HG02678 (cell line): ENCODE measurements around the gene ANAPC16.
A peak's percentile ranks its signal among the peaks of the same experiment; 100 is the strongest.
"Not testable (repeated sequence)": the region's sequence is repeated elsewhere in the genome, so short reads cannot be mapped to it uniquely, and the experiment has no call there.

Experiments used
- ATAC-seq: cut with Tn5 transposase; IDR thresholded peaks from one replicate; pipeline ENCODE4 v1.9.1; 2021; ENCODE audit warnings: mild to moderate bottlenecking, moderate library complexity; ENCODE audit not compliant: unreplicated experiment

ANAPC16 gene

DNA sequence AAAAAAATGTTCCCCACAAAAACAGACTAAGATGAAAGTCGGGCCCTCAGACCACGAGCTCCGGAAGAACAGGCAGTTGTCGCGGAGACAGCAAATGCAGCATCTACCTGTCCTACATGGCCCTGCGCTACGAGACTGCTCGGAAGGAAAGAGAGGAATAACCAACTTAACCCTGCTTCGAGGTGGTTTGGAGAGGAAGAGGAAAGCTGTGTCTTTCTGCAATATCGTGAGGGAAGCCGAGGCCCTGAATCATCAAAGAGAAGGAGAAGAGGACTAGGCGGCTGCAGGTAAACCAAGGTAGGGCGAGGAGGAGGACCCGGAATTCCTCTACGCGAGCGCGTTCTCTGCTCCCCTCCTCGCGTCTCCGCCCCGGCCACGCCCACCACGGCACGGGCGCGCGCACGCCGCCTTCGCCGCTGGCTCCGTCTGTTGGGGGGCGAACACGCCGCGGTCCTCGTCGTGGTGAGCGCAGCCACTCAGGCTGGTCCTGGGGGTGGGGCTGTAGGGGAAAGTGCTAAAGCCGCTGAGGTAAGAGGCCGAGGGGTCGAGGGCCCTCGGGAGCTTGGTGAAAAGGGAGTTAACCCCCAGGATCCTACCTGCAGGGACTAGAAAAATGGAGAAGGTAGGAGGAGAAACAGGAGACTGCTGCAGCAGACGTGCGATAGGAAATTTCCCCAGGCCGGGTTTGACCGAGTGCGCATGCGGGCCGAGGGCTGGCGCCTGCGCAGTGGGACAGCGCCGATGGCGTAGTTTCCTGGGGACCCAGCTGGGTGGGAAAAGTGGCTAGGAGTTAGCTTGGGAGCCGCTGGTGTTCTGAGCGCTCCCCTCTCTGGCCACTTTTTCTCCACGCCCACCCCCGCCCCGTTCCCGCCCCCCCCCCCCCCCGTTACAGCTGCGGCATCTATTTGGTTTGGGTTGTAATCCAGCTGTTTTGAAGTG lies at the start of gene ANAPC16, which contains the start of gene ASCC1:
TSS of gene ANAPC16 (plus strand) at position 402 of the 939 bp plus-strand sequence. CDS start 7,903 bp downstream, outside the sequence.
TSS of gene ASCC1 (minus strand) at position 666 of the 939 bp plus-strand sequence. CDS start 2,978 bp downstream, outside the sequence.
- ATAC-seq, result peak; percentile 85

DNA sequence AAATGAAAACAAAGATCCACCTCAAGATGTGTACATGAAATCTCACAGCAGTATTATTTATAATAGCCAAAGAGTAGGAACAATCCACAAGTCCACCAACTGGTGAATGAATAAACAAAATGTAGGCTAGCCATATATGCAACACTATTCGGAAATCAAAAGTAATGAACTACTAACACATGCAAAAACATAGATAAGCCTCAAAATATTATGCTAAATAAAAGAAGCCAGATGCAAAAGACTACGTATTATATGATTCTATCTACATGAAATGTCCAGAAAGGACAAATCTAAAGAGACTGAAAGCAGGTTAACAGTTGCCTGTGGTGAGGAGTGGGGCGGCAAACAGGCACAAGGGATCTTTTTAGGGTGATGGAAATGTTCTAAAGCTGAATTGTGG lies 48.7 kb upstream of the ANAPC16 start:
- no peak for ATAC-seq

DNA sequence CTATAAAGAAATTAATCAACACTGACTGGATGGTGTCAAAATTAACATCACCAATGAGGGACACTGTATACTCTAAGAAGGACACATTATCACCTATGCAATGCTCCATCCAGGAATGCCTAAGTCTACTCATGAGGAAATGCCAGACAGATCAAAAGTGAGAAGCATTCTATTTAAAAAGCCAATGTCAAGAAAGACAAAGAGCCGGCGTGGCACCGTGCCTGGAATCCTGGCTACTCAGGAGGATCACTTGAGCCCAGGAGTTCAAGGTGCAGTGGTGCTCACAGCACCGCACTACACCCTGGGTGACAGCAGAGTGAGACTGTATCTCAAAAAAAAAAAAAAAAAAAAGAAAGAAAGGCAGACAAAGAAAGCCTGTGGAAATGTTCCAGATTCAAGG lies 45.5 kb upstream of the ANAPC16 start:
- no peak for ATAC-seq

DNA sequence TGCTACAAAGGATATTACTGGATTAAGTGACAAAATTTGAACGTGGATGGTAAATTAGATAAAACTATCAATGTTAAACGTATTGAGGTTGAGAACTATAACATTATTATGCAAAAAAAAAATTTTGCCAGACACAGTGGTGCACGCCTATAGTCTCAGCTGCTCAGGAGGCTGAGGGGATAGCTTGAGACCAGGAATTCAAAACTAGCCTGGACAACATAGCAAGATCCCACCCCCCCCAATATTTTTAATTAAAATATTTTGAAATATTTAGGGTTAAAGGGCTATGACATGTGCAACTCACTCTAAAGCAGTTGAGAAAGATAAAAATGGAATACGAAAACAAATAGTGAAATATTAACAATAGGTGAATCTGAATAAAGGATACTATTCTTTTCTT lies 45.1 kb upstream of the ANAPC16 start:
- ATAC-seq, result no peak

DNA sequence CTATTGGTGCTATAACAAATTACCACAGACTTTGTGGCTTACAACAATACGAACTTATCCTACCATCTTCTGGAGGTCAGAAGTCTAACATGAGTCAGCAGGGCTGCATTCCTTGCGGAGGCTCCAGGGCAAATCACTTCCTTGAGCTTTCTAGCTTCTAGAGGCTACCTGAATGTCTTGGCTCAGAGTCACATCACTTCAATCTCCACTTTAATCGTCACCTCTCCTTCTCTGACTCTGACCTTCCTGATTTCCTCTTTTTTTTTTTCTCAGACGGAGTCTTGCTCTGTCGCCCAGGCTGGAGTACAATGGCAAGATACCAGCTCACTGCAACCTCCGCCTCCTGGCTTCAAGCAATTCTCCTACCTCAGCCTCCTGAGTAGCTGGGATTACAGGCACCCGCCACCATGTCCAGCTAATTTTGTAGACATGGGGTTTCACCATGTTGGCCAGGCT lies 44.6 kb upstream of the ANAPC16 start:
- ATAC-seq, result no peak

DNA sequence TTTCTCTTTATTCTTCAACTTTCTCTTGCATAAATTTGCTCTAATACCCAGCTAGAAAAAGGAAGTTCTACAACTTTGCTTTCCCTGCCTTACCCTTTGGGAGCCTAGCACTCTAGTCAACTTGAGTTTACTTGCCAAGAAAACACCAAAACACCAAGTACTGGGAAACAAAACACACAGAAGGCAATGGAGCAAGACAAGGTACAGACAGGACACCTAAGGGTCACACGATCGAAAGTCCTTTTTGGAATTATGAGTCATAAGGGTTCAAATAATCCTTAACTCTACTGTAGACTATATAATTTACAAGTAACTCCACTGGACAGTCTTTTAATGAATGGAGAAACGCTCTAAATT lies 42.6 kb upstream of the ANAPC16 start:
- ATAC-seq, result no peak

DNA sequence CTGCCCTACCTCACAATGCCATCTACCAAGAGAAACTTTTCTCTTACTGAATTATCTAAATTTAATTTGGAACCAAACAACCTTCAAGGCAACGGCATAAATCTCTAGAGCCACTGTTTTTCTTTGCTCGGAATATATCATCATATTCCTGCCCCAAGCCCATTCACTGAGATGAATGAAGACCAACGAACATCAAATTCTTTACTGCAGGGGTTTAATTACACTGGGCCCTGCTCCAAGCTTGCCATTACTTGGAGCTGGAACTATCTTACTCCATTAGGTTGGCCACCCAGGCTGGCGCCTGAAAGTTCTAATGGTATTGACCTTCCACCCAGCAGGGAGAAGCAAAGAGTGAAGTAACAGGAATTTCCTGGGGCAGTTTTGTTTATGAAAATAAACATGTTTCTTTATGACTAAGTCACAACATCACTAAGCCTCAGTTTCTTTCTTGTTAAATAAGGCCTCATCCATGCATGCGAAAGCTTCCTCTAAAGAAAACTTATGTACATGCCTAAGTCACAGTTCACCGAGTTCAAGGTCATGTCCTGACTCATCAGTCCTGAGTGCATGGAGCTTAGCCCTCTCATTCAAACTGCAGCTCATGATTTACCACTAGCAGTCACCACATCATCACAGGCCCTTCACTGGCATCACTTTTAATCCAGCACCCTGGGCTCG lies 42.1 kb upstream of the ANAPC16 start:
- ATAC-seq, result no peak

DNA sequence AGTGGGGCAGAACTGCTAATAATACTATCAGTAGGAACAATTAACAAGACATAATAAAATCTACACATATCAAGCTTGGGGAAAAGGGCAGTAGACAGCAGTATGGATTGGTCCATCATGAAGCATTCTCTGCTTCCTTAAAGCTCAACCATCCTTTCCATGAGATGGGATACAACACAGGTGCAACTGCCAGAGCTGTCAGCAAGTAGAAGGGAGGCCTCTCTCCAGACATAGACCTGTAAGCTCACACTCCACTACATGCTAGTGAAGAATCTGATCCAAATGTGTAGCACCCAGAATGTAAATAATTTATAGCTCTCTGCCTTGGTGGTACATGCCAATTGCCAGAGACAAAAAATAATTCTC lies 41.5 kb upstream of the ANAPC16 start:
- ATAC-seq, result no peak

DNA sequence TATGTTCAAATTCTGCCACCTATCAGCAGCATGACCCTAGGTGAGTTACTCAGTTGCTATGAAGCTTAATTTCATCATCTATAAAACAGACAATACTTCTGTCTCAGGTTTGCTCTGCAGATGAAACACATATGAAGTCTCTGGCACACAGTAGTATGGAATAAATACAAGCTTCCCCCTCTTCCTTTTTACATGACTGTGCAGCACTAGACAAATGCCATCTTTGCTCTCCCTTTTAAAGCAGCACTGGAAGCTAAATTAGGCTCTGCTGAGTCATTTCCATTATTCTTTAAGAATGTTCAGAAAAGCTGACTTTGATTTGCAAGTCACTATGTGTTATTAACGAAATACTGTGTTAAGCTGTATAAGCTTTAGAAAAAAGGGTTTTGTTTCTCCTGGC lies 40.7 kb upstream of the ANAPC16 start:
- no peak for ATAC-seq

DNA sequence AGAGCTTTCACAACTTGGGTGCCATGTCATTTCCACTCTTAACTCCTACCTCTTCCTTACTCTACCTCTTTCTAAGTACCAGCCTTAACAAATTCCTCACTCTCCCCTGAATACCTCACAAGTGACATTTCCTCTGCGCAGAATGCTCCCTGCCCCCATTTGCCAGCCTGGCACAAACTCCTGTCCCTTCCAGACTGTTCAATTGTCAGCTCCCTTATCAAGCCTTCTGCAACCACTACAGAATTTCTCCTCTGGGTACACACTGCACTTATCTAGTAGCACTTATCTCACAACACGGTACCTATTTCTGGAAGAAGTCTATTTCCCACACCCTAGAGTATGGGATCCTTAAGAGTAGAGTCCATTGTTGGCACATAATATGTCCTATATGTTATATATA lies 39.1 kb upstream of the ANAPC16 start:
- no peak for ATAC-seq

DNA sequence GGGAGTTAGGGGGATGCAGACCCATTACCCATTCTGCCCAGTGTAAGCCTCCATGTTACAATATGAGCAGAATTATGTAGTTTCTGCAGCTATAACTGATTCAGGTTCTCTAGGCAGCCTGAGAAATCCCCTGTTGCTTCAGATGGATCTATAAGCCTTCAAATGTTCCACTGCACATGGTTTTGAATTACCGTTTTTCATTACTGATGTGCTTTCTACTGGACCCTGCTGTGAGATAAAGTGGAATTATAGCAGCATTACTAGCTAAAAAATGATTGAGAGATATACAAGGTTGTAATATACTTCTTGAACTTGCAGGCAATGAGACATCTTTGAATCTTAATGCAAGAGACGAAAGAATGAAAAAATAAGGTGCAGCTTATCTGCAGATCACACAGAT lies 38.4 kb upstream of the ANAPC16 start:
- ATAC-seq, result no peak

DNA sequence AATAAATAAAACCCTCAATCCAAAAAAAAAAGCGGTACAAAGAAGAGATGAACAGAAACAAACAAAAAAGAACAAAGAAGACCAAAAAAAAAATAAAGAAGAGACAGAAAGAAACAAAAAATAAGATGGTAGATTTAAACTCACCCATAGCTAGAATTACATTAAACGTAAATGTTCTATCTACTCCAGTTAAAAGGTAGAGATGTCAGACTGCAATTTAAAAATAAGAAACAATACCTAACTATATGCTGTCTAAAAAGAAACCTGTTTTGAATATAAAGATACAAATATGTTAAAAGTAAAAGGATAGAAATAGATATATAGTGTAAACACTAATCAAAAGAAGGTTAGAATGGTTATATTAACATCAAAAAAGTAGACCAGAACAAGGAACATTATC lies 31.7 kb upstream of the ANAPC16 start:
- ATAC-seq, result no peak

DNA sequence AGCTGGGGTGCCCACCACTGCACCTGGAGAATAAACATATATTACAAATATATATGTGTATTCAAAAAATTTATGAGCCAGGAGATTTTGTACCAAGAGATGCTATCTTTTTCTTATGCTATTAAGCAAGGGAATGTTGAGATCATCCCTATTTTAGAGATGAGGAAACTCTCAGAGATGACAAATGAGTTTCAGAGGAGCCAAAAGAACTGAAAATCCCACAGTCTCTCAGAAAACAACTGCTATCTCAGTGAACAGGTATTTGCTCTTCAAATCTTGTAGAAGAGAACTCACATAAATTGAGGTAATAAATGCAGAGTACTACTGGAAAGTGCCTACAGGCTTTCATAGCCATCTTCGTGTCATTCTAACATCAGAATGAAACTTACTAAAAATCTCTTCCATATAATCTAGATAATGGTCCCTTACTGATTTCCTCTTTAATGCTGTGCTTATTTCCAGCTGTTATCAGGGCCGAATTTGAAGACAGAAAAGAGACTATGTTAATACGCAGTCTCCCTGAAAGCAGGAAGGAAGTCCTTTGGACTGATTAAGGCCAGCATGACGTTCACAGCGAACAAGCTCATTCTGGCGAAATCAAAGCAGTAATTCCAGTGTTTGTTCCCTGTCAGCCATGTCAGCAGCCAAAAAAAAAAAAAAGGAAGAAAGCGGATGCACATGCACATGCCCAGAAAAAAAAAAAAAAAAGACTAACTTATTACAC lies 29.4 kb upstream of the ANAPC16 start:
- ATAC-seq, result no peak

DNA sequence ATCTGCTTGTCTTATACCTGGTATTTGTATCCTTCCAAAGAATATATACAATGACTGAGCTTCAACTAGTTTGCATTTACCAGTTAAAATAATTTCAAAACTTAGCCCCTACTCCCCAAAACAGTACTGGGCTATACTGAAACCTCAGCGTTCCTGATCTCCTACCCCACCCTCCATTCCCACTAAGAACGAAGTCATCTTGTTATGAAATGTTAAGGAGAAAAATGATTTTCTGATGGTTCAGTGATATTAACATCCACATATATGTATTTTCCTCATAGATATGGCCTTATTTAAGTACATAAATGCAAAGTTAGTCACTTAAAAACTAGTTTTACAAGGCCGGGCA lies 28.9 kb upstream of the ANAPC16 start:
- ATAC-seq, result no peak

DNA sequence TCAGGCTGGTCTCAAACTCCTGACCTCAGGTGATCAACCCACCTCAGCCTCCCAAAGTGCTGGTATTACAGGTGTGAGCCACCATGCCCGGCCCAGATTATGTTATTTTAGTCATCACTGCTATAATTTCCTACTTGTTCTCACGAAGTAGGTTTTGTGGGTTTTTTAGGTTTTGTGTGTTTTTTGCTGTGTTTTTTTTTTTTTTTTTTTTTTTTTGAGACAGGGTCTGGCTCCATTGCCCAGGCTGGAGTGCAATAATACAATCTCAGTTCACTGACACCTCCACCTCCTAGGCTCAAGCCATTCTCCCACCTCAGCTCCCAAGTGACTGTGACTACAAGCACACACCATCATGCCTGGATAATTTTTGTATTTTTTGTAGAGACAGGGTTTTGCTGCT lies 20.9 kb upstream of the ANAPC16 start:
- no peak for ATAC-seq

DNA sequence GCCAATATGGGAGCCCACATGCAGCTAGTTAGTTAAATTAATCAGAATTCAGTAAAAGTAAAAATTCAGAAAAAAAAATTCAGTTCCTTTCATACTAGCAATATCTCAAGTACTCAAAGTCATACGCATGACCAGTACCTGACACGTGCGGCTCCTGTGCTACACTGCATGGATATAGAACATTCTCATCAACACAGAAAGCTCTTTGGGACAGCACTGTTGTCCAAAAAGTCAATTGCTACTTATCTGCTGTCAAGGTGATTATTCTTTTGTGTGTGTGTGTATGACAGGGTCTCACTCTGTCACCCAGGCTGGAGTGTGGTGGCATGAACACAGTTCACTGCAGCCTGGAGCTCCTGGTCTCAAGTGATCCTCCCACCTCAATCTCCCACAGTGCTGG lies 14.9 kb upstream of the ANAPC16 start:
- no peak for ATAC-seq

DNA sequence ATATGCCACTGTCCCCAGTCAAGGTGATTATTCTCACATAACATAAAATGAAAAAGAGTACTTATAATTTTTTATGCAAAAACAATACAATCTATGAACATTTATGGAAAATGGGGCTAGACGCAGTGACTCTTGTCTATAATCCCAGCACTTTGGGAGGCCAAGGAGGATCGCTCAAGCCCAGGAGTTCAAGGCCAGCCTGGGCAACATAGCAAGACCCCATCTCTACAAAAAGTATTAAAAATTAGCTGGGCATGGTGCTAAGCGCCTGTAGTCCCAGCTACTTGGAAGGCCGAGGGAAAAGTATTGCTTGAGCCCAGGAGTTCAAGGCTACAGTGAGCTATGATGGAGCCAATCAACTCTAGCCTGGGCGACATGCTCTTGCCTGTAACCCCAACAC lies 14.5 kb upstream of the ANAPC16 start:
- ATAC-seq, result no peak

DNA sequence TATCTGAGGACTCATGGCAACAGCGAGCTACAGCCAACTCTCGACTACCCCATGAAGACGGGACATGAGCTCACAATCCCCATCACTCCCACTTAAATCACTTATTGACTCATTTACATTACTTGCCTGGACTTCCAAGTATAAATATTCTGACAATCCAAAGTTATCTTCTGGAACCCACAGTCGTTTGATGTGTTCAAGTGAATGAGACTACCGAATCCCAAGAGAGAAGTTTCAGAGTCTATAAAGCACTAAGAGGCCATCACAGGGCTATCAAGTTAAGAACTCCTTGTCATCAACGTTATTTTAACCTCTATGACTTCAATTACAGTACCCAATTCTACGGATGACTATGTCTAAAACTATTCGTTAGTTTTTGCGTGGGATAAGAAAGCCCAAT lies 11.5 kb upstream of the ANAPC16 start:
- no peak for ATAC-seq

DNA sequence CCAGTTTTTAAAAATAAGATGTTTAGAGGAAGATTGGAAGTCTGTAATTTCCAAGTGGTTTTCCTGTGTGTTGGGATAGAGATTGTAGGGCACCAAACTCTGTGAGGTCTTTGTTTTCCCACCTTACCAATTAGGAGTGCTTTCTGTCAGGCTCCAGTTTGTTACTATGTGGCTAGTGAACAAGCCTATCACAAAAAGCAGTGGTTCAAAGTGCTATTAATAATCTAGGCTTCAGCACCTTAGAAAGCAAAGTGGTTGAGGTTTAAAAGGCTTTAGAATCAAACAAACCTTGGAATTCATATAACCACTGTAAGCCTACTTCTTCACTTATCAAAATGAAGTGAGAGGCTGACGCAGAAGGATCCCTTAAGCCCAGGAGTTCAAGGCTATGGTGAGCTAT lies 11.1 kb upstream of the ANAPC16 start:
- ATAC-seq, result no peak

DNA sequence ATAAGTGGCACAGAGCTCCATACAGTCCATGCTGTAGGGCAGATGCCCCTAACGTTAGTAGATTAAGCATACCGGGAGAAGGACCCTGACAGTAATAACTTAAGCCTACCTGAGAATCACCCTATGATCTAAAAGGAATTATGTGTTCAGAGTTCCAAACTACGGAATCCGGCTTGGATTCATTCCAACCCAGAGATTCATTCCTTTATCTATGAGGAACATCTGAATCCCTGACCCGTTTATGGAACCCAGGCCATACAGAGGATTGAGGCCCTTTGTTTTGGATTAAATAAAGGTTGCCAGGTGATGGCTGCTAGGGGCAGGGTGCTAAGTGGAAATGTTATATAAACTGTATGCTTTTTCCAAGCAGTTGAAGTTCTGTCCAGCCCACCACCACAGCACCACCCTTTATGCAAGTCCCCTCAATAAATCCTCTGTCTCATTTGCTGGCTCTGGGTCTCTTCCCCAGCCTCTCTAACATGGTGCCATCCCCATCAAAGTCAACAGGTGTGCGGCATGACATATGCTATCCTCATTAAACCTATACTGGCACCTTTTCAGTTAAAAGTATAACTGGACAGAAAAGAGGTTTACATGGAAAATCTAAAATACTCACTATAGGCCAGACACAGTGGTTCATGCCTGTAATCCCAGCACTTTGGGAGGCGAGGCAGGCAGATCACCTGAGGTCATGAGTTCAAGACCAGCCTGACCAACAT lies 9.1 kb upstream of the ANAPC16 start:
- no peak for ATAC-seq

DNA sequence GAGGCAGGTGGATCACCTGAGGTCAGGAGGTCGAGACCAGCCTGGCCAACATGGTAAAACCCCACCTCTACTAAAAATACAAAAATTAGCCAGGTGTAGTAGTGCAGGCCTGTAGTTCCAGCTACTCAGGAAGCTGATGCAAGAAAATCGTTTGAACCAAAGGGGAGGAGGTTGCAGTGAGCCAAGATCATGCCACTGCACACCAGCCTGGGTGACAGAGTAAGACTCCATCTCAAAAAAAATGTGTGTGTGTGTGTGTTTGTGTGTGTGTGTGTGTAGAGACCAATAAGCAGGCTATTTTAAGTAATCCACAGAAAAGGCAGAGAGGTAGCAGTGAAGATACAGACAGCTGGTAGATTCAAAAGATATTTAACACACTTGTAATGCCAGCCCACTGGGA lies 7.3 kb upstream of the ANAPC16 start:
- ATAC-seq, result not testable (repeated sequence)
